HG02870 (cell line): ENCODE measurements around the gene BUB1B.

Experiments used
- ATAC-seq: cut with Tn5 transposase; IDR thresholded peaks from one replicate; pipeline ENCODE4 v1.9.1; 2021; ENCODE audit warnings: mild to moderate bottlenecking, moderate library complexity; ENCODE audit not compliant: unreplicated experiment

BUB1B gene

DNA sequence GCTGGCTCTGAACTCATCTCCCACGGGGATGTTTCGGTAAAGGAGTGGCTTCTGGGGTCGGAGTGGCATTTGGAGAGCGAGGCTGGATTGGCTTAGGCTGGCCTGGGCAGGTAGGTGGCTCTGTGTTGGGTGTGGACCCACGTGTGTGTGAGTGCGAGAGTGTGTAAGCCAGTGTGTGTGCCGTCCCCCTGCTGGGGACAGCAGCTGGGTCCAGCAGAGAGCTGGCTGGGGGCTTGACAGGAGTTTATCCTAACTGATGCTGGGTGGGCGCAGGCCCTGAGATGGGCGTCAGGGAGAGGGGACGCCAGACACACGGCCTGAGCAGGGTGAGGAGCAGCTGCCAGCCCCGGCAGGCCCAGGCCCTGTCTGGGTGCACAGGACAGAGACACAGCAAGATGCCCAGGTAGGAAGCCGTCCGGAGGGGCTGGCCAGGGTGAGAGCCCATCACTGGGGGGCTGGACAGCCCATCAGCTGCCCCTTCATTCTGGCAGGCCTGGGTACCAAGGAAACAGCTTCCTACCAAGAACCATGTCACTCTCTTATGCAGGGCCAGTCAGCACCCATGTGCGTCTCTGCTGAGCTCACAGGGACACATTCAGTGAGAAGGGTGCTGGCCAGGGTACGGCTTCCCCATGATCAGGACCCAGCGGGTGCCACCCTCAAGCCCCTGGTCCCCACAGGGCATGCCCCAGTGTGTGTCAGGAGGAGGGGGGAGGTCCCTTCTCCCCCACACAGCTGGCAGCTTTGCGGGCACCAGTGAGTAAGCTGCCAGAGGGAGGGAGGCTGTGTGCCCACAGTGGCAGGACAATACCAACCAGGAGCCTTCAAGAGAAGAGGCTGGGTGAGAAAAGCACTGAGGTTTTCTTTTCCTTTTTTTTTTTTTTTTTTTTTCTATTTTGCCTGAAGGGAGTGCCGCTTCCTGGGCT lies 79.1 kb downstream of the BUB1B start:
- no peak for ATAC-seq

DNA sequence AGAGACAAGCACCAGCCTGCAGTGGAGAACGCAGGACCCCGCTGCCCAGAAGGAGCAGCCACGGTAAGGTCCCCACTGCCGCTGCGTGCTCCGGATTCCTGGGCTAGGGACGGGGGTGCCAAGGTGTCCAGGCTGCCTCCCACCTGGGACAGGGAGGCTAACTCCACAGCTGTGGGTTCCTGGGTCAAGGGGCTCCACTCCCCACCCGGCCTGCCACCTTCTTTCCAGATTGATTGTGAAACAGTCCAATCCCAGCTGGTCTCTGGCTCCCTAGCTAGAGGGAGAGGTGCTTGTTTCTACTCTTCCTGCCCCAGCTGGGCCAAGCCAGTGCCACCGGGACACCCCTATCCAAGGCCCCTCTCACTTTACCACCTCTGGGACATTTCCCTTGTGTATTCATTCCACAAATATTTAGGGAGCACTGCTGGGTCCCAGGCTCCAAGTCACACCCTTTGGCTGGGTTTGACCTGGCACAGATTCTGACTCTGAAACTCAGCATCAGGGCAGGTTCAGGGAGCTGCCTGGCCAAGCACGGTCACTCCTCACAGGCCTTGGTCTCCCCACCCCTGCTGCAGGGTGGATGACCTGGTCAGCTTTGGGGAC lies 79.9 kb downstream of the BUB1B start:
- no peak for ATAC-seq

DNA sequence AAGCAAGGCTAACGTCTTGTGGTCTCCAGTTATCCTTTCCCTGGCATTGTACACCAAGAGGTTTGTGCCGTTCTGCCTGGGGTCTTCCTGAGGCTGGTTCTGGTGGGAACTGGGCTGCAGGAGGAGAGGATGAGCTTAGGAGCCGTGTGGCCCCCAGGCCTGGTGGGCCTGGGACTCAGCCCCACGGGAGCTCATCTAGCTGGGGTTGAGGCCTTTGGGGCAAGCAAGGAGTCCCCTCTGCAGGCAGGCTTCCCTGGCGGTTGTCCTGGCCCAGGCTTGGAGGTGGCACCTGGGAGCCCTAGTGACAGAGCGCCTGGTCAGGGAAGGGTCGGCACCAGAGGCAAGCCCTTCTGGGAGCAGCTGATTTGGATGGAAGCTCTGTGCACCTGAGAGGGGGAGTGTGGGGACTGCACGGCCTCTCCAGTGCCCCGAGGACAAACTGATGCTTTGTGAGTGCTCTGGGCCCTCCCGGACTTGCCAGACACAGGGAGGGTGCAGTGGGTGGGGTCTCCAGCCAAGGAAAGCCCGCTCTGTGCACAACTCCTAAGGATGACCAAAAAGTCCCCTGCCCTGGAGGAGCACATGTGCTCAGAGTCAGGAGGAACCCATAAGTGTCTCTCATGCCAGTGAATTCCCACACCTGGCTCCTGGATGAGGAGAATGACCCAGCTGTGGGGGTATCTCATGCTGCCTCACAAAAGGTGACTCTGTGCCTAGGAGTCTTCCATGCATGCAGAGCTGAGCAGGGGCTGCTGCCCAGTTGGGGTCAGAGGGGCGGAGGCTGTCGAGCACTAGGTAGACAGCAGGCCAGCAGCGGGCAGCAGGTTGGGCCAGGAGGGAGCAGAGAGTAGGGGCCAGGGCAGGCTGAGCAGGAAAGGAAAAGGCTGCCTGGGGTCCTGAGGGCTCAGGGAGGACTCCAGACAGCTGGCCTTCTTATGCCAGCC lies 80.7 kb downstream of the BUB1B start:
- ATAC-seq: no peak

DNA sequence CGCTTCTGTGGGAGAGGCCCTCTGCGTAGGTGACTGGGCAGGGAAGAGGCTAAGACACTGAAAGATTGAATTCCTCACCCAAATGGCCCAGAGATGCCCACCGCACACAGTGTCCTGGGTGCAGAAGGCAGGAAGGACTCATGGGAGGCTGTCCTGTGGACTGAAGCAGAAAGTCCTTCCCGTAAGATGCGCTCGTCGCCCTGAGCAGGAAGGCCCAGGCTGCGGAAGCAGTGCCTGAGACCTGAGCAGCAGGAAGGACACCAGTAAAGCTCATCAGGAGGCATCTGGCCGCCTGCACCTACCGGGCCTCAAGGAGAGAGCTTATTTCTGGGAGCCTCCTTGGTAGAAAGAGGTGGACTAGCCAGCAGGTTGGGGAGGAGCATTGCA lies 81.3 kb downstream of the BUB1B start:
- ATAC-seq: no peak

DNA sequence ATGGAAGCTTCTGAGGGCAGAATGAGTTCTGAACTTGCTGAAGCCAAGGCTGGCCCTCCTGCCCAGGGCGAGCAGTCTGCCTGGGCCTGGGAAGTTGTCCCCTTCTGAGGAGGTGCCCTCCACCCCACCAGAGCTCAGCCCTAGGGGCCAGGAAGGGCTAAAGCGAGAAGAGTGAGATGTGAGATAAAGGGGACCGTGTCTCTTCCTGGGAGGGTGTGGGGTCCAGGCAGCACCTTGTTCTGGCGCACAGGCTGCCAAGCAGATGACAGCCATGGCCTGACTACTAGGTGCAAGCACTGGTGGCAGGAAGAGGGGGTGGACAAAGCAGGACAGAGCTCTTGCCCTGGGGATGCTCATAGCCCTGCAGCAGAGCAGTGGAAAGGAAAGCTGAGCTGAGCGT lies 81.7 kb downstream of the BUB1B start:
- ATAC-seq: no peak

DNA sequence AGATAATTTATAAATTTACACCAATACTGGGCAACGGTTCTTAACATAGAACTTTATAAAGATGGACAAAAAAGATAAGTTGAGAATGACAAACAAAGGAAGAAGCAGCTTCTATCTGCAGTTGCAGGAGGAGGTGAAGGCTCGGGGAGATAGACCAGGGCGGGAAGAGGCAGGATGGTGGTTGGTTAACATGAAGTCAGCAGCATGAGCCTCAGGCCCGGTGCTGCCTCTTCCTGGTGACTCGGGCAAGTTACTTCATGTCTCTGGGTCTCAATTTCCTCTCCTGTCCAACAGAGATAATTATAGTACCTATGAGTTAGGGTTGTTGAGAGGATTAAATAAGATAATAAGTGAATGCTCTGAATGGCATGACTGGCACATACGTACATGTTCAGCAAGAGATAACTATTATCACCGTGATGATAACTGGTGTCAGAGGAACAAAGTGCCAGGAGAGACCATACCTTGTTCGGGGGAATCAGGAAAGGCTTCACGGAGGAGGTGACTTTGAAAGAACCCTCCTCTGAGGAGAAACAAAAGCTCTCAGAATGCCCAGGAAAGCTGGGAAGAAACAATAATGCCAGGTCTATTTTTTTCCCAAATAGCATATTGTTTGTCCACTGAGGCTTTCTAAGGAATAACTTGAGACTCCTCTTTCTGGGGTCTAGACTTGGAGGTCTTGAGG lies 82.4 kb downstream of the BUB1B start:
- no peak for ATAC-seq

DNA sequence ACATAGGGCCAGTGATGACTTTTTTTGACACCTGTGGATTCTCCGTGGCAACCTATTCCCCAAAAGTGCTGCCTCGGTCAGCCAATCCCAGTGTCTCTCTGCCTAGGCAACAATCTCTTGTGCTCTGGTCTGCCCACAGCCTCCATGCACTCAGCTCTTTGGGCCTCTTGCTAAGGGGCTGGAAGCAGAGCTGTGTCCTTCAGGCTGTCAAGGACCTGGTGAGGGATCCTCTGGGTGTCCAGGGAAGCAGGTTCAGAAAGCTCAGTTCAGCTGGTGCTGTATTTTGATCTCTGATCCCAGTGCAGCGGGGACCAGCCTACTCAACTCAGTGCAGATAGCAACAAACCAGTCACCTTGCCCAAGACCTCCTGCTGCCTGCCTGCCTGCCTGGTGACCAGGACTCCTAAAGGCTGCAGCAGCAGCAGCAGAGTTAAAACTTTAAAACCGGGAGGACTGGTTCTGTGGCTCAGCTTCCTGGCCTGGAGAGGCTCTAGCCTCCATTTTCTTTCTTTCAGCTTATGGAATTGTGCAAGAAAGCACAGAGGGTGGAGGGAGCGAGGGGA lies 84.2 kb downstream of the BUB1B start:
- no peak for ATAC-seq

DNA sequence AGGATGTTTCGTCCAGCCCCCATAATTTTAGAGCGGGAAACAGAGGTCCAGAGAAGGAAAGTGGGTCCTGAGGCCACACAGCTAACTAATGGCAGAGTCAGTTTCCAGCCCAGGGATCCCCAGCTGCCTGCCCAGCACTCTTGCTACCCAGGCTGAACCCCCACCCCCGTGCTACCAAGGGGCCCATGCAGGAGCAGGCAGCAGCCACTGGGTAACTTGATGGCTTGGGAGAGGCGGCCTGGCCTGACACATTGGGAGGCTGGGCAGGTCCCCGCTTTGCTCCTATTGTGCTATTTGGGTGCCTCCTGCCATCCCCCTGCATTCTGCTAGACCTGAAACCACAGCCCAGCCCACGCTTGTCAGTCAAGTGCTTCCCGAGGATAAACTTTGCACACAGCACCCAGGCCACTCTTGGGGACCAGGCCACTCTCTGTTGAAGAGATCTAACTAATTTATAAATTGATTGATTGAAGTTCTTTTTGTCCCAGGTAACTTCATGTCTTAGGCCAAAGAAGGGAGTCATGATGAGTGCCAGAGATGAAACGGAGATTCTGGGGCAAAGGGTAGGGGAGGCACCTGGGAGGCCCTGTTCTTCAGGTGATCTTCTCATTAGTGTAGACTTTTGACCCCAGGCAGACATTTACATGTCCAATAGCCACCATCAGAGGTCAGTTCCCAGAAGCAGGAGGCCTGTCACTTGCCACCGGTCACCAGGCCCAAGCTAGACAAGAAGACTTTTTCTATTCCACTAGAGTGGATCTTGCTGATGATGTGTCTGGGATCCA lies 85.0 kb downstream of the BUB1B start:
- ATAC-seq: no peak

DNA sequence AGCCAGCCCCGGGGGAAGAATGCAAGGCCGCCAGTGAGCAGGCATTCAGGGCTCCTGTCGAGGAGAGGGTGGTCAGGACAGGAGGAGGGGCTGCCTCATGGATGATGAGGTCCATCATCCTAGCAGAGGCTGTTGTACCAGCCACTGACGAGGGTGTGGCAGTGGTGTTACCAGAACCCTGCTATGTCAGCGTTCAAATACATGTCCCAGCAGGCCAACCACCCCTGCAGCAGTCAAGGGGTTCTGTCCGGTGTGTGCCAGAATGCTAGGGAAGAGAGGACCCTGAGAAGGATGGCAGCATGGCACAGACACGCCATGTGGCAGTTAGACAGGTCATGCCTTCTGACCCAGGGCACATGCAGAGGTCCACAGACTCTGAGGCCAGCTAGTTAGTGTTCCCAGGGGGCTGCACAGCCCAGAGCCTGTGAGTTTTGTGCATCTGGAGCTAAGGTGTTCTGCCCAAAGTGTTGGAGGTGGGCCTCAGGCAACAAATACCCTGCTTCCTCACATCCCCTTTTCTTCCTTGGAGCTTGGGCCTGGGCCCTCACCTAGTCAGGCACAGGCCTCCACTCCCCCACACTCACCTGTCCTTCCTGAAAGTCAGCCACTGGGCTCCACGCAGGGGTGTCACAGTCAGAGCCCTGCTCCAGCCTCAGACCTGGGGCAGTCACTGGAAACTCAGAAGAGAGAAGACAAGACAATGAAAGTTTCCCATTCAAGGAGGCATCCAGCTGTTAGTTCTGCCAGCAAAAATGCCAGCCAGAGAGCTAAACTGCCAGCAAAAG lies 85.8 kb downstream of the BUB1B start:
- ATAC-seq: no peak

DNA sequence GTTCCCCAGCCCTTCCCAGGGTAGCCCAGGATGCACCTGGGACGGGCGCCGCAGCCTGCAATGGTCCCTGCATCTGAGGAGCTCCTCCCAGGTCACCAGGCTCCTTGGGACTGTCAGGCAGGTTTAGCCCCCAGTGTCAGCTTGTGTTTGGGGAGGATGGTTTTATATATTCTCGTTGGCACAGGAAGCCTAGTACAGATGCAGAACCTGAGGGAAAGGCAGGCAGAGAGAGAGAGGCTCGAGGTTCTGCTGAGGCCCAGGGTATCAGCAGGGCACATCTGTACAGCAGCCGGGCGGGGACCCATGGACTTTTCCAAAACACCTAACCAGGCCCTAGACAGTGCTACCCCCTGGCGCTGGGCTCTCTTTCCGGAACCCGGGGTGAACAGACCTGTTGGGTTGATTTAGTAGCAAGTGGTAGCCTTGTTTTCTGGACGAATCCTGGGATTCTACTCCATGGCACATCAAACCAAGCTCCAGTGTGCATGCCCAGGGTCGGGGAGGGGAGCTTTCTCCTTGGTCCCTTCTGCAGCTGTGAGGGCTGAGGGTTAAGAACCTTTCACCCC lies 86.6 kb downstream of the BUB1B start:
- no peak for ATAC-seq

DNA sequence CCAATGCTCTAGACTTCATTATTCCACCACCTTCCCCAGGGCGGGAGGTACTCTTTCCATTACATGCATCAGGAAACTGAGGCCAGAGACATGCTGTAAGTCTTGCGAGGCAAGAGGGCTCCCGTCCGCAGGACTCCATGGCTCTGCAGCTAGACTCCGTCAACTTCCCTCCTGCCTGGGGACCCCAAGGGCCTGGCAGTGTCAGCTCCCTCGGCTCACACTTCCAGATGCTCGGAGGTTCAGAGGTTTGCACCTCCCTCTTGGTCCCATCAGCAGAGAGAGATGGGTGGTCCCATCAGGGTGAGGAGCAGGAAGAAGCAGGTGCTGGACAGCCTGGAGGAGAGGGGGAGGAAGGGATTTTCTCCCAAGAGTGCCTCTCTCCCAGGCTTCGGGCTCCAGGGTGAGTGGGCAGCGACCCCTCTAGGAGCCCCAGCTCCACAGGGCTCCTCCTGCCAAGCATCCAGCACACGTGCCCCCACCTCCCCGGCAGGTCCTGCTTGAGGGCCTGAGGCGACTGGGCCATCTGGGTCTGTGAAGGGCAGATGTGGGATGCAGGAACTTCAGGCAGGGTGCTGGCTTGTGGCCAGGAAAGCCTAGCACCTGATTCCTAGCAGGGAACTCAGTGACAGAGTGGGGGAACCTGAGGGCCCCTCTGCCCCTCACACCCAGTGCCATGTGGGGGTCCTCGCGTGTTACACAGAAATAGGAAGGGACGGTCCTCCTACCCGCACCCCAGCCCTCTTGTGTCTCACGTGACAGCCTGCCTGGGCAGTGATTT lies 87.3 kb downstream of the BUB1B start:
- no peak for ATAC-seq

DNA sequence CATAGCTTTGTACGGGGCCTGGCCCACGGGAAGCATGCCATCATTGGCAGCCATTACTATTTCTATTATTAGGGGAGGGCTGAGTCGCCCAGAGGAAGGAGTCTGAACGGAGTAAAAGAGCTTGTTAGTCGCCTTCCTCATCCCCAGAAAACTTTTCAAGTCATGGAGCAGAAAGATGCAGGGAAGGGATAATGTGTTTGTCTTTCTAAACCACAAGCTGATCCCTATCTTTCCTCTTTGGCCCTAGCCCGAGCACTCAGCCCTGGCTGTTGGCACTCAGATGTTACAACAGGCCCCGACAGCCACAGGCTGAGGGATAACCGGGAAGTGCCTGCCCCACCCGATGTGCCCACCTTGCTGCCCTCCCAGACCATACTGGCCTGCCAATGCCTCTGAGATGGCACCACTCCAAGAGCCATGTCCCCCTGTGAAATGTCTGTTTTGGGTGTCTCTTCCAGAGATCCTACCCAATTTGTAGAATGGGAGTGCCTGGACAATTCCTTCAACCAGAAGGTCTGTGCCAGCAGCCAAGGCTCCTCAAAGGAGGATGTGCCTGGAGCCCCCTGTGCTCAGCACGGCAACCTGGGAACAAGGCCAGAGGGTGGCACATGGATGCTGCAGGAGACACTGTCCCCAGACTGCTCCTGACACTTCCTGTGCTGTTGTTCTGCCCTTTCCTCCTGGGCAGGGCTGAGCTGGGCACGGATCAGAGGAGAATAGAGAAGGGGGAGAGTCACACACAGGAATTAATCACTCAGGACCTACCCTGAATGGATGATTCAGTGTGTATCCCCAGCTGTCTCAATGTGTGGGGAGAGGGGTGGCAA lies 88.8 kb downstream of the BUB1B start:
- ATAC-seq: no peak

DNA sequence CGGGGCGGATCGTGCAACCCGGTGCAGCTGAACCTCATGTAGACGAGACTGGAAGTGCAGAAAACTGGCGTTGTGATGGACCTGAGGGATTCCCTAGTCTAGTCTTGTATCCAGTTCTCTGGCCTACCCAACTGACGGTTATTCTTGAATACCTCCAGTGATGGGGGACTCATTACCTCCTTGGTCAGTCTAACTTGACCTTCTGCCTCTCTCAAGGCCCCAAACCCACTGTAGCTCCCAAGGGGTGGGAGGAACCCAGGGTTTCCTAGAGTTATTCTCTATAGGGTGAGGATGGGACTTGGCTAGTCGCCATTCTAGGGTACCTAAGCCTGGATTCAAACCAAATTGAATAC lies 89.4 kb downstream of the BUB1B start:
- ATAC-seq: no peak

DNA sequence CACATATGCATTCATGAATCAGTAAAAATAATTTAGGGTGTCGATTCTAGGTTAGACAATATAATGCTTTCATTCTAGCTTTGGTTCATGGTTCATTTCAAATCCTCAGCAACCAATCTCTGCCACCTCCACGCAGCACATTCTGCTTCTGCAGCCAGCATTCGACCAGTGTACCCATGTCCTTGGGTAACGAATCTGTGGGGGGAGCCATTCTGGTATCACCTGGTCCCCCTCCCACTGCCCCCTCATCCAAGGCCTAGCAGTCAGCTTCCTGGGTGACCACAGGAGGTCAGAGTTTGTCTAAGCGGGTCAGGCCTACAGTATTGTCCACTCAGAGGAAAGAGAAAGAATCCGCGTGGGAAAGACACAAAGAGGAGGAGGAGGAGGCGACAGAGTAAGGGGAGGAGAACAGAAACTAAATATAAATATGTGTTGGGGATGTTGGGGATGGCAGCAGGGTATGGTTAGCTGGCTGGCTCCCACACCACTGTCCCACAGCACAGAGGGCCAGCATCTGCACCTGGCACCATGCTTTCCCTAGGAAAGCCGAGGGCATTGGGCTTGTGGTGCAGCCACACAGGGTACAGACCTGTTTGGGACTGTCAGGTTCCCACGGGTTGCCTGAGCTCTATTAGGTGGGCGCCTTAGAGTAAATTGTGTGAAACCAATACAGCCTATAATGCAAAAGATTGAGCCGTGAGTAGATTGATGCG lies 90.1 kb downstream of the BUB1B start:
- no peak for ATAC-seq

DNA sequence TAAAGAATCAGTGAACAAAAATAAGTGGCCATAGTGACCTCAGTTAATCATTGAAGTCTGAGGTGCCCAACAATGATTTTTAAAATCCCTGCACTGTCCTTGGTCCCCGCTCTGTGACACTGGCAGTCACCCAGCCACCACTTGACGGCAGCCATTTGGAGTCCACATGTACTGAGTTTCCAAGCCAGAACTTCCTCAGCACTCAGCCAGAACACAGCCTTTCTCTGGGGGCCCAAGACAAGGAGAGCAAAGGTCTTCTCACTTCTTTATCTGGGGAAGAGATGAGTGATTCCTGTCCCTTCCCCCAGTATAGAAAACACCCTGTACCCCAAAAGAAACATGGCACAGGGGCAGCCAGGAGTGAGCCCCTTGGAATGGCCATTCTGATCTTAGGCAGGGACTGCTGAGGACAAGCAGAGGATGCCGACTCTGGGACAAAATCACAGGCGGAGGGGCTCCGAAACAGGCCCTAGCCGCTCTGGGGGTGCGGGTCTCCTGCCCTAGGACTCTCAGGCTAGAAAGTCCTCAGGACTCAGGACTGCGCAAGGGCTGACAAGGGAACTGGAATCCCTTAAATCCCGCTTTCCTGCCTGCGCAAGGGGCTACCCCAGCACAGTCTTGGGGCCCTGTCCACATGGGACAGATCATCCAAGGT lies 90.7 kb downstream of the BUB1B start:
- ATAC-seq: no peak

DNA sequence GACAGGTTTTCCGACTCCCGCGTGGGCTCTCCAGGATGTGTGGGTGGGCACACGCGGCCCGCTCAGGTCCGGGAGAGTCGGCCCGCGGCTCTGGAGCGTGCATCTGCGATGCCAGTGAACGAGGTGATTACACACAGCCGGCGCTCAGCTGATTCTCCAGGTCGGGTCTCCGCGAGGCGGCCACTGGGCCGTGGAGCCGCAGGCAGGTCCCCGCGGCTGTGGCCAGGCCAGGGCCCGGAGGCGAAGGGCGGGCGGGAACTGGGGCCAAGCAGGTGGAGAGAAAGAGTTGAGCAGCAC lies 91.2 kb downstream of the BUB1B start:
- ATAC-seq: no peak
